HG02623 (cell line): ENCODE results near the gene RNF169.
A peak's percentile ranks its signal among the peaks of the same experiment; 100 is the strongest.
"Not testable (repeated sequence)": the region's sequence is repeated elsewhere in the genome, so short reads cannot be mapped to it uniquely, and the experiment has no call there.

ENCODE experiments used
- ATAC-seq: cut with Tn5 transposase; IDR thresholded peaks from one replicate; pipeline ENCODE4 v1.9.1; 2021; ENCODE audit warnings: moderate library complexity; ENCODE audit not compliant: unreplicated experiment

RNF169 gene

DNA sequence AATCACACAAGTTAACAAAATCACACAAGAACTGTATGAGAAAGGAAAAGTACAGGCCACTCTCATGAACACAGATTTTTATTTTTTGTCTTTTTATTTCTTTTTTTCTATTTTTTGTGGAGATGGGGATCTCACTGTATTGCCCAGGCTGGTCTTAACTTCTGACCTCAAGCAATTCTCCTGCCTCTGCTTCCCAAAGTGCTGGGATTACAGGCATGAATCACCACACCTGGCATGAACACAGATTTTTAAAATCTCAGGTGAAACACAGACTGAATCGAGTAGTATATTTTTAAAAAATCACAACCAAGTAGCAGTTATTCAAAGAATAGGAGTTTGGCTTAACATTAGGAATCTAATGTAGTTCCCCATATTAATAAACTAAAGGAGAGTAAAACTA, 18.3 kb downstream of the RNF169 start:
- no peak for ATAC-seq

DNA sequence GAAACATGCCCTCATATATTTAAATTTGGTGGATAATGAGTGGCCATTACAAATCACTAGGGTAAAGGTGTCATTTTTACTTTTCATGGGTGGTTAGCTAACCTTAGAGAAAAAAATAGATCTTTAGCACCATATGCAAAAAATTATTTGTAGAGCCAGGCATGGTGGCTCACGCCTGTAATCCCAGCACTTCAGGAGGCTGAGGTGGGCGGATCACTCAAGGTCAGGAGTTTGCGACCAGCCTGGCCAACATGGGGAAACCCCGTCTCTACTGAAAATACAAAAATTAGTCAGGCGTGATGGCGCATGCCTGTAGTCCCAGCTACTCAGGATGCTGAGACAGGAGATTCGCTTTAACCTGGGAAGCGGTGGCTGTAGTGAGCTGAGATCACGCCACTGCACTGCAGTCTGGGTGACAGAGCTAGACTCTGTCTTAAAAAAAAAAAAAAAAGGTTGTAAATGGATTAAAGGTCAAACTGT, 19.6 kb downstream of the RNF169 start:
- not testable (repeated sequence) for ATAC-seq

DNA sequence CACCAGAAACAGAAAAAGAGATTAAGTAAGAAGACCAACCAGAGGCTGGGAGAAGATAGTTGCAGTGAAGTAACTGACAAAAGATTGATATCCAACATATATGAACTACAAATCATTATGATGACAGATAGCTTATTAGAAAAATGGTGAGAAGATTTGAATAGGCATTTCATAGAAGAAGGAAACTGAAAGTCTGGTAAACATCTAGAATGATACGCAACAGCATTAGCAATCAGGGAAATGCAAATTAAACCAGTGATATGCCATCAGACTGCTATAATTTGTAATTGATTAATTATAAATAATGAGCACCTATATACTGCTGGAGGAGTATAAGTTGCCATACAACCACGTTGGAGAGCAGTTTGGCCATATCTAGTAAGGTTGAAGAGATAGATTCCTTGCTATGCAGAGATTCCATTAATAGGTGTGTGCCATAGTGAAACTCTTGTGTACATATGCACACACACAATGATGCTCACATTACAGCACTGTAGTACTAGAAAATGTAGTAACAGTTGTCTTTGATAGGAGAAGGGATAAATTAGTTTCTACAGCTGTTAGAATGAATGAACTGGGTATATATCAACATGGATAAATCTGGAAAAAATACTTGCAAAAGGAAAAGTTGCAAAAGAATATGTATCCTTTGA, 20.5 kb downstream of the RNF169 start:
- ATAC-seq = no peak

DNA sequence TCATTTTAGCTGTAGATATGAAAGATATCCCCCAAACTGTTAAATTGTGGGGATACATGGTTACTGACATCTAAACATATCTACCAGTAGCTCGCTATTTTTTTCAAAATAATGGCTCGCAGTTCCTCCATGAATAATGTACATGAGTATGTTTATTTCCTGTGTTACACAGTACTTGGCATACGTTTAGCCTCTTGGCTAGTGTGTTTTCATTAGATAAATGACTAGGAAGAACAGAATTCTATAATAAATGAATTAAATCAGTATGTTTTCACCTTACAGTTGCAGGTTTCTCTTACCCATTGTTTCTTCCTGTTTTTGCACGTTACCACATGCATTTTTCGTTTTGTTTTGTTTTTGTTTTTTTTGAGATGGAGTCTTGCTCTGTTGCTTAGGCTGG, 21.8 kb downstream of the RNF169 start:
- ATAC-seq = no peak

DNA sequence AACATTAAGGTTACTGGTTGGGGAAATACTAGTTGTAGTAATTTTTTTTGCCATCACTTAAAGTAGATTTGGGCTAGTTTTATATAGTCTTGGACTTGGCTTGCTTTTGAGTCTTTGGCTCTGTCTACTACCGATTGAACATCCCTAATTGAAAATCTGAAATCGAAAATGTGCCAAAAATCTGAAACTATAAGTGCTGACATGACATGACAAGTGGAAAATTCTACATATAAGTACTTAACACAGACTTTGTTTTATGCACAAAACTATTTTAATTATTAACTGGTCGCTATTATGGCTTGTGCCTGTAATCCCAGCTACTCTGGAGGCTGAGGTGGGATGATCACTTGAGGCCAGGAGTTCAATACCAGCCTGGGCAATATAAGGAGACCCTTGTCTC, 22.5 kb downstream of the RNF169 start:
- ATAC-seq = no peak

DNA sequence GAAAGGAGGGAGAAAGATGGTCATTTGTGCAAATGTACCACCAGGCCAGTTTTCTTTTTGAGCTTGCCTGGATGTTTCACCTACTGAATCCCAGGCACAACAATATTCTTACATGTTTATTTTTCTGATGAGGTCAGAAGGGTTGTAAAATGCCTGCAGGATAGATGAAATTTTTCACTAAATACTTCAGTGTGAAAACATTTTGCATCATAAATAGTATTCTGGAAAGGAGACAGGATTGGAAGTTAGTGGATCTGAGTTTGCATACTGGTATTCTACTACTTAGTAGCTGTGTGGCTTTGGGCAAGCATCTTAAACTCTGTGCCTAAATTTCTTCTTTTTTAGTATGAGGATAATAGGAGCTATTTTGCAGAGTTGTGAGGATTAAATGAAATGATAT, 24.8 kb downstream of the RNF169 start:
- no peak for ATAC-seq

DNA sequence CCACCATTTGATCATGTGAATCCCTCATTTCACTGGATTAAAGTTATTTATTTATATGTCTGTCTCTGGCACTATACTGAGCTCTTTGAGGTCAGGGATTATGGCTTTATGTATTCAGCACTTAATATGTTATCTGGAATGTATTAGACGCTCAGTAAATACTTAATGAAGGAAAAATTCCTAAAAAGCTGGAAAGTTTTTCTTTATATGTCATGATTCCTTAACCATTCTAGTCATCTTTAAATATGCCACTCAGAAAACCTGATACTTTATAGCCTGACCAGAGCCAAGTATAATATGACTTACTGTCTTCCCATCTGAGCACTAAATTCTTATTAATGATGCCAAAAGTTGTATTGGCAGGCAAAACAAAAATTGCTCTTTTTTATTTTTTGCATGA, 27.1 kb downstream of the RNF169 start:
- no peak for ATAC-seq

DNA sequence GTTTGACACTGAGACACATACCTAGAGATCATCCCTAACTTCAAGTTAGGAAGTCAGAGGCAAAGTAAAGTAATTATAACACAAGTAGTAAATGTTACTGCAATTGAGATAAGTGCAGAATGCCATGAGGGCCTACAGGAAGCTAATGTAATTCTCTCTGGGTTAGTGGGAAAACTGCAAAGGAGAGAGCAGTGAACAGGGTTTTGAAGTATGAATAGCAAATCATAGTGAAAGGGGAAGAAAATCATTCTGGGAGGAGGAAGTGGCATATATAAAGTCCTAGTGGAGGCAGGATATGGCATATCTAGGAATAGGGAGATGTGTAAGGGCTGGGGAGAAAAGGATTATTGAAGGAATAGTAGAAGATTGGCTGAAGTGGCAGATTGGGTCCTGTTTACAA, 27.9 kb downstream of the RNF169 start:
- no peak for ATAC-seq

DNA sequence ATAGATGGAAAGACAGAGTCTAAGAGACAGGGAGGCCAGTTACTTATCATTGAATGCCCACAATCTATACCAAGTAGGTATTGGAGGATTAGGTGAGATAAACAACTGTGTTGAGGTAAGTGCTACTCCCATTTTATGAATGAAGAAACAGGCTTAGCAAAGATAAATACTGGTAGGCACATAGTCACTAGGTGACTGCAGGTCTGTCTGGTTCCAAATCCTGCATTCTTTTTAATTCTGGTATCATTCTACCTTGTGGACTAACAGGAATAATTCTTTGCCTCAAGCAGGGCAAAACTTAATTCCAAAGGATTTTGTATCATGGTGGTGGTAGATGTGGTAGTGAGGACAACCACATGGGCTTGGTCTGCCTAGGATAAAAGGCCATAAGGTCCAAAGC, 28.4 kb downstream of the RNF169 start:
- ATAC-seq = no peak

DNA sequence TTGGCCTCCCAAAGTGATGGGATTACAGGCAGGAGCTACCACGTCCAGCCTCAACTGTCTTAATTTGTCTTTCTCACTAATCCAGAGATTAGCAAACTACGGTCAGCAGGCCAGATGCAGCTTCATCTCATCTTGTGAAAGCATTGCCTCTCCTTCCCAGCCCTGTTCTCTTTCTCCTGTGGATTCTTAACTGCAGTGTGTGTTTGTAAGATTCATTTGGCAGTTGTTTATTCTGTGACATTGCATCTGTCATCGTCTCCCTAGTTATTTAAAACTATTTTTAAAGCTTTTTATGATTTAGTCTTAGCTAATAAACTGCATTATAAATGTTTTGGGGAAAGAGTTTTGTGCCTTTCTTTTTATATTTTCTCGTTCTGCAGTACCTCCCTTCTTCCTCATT, 29.2 kb downstream of the RNF169 start:
- no peak for ATAC-seq

DNA sequence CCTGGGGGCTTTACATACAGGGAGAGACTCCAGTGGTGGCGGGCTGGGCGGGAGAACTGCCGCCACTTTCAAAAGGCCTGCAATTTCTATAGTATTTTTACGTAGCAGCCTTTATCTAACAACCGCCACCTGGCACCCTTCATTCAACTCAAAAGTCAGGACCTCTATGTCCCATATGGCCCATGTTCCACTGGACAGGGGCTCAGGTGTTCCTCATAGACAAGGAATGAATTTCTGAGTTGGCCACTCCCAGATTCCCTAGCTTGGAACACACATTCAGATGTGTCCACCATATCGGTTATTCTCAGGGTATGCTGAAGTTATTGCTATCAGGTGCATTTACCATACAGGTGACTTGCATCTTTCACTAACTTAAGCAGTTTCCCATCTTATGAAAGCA, 29.9 kb downstream of the RNF169 start:
- ATAC-seq = no peak

DNA sequence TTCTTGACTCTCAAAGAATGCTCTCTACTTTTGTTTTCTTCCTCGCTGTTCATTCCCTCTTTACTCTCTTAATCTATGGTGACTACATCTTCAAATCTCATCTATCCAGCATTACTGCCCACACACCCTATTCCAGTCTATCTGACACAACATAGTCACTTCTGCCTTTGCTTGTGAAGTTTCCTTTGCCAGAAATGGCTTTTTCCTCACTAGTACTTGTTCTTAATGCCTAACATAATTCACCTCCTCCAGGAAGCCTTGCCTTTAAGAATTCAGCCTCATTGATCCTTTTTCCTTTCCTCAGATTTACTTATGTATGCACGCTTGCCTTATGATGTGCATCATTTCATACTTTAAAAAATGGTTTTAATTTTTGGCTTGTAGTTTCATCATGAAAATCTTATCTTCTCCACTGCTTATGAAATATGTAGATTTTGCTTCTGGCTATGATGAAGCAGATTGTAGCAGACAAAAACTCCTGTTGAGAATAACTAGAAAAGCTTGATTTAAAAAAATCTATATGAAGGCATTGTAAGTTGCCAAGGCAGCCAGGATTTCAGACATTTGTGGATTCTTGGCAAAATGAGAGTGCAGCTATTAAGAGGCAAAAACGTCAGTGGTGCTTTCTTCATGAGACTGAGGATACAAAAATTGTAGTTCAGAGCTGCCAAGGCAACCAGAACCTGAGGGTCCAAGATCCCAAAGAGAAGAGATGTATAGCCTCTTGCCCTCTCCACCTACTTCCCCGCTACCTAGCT, 31.8 kb downstream of the RNF169 start:
- no peak for ATAC-seq

DNA sequence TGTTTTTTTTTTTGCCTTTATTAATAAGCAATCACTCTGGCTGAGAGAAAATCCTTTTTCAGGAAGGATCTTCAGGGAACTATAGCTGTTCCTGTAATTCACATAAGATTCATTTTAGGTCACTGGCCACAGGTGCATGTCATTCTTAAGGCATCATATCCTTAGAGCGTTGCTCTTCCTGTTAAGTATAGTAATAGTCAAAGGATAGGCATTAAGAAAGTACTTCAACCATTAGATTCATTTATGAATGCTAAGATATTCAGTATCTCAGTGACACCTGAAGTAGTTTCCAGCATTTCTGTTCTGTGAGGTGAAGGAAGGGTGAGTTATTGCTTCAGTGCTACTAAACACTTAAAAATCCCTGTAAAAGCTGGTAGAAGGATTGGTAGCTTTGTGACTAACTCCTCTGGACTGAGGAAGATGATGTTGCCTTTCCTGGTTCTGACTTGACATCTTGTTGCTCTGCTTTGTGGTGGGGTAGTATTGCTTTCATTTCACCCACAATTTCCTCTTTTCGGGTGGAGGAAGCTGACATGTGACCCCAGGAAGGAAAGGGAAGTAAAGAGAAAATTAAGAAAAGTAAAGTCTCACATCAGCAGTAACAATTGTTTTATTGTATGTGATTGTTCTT, 34.7 kb downstream of the RNF169 start:
- ATAC-seq = peak; percentile 73

DNA sequence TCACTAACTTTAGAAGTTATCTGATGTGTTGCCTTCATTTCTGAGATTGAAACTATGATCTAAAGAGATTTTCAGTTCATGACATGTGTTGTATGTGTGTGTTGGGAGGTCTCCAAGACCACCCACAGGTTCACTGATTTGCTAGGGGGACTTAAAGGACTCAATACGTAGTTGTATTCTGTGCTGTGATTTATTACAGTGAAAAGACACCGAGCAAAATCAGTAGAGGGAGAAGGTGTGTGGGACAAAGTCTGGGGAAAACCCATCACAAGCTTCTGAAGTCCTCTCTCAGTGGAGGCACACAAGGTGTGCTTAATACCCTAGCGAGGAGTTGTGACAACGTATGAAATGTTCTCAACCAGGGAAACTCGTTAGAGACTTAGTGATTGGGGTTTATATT, 35.6 kb downstream of the RNF169 start:
- ATAC-seq = no peak

DNA sequence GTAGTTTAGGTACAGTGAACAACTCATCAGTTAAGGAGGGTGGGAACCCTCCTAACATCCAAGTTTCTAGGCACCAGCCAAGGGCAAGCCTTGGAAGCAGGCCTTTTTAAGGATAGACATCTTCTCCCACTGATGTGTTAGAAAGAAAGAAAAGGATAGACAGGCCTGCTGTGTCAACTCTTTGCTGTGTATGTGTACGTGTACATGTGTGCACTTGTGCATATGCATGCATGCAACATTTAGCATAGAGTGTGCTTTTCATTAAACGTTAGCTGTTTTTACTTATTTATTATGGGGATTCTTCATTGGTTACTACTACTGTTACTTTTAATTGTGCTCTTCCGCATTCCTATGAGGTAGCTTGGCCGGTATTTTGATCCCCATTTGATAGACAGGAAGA, 36.1 kb downstream of the RNF169 start:
- no peak for ATAC-seq

DNA sequence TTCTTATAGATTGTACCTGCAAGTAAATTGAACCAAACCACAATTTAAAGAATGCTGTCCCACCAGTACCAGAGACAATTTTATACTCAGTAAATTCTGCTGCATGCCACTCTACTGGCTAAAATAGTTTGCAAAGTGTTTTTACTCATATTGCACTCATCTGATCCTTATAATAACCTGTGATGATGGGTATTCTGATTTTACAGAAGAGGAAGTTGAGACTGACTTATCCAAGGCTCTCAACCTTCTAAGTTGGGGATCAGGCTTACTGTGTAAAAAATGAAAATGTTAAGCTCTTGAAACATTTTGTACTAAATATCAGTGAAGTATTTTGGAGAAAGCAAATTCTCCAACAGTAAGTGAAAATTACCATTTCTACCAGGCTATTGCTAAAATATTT, 37.9 kb downstream of the RNF169 start:
- no peak for ATAC-seq

DNA sequence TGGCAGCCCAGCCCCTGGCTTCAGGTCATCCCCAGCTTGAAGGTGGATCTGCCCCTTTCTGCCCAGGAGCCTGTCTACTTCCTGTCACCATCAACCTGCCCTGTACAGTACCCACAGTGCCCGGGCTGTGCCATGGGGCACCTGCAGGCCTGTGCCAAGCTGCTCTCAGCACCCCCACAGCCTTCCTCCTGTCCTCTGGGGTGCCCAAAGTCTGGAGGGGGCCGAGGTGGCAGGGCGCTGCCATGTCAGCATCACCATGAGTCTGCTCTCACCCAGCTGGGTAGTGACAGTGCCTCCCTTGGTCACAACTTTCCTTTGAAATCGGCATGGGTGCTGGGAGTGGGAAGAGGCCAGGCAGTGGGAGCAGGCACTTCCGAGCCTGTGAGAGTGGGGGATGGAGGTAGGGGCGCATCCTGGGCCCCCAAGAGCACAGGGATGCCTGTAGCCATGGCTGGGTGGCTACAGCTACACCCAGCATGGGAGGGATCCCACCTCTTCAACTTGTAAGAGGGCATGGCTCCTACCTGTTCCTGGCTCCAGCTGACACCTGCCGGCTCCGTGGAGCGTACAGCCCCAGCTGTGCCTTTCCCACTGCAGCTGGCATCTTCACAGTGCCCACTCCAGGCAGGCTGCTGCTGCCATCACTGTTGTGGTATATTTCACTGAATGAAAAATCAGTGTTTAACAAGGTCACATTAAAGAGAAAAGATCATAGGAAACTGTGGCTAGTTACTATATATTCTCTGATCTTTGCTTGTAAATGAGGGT, 42.9 kb downstream of the RNF169 start:
- ATAC-seq = no peak

DNA sequence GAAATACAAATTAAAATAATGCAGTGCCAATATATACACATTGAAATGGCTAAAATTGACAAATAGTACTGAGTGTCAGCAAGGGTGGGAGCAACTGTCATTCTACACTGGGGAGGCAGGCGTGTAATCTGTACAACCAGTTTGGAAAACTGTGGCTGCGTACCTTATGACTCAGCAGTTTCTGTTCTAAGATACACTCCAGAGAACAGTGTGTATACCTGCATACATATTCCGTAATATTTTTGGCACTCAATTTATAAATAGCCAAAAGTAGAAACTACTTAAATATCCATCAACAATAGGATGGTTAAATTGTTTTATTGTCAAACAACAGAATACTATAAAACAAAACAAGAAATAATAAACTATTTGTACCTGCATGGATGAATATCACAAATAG, 57.6 kb downstream of the RNF169 start:
- no peak for ATAC-seq

DNA sequence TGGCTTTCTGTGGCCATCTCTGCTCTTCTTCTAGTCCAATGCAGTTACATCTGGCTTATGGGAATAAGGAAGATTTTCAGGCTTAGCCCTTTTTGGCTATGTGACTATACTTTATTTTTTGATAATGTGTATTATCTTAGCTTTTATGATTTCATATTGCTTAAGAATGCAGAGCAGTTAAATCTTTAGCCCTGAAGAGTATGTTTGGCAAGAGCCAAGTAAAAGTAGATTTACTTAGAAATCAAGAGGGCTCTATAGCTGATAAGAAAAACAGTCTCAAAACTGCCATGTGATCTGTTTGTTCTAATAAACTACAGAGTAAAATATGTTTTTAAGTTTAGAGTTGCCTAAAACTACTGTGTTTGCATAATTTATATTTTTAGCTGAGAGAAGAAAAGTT, 61.2 kb downstream of the RNF169 start:
- ATAC-seq = no peak

DNA sequence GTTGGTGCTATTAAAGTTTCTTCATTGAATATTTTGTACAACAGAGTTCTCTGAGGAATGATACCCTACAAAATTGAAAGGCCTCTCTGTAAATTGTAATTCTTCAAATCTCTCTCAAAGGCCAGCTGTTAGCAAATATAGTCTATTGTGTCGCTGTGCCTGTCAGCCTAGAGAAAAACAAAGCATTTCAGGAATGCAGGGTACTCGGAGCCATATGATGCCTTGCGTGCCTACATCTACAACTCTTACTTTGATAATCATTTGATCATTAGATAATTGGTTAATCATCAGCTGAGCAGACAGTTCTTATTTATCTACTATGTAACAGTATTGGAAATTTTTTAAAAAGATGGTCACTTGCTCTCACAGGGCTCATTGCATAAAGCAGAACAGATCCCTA, 67.3 kb downstream of the RNF169 start:
- ATAC-seq = no peak

DNA sequence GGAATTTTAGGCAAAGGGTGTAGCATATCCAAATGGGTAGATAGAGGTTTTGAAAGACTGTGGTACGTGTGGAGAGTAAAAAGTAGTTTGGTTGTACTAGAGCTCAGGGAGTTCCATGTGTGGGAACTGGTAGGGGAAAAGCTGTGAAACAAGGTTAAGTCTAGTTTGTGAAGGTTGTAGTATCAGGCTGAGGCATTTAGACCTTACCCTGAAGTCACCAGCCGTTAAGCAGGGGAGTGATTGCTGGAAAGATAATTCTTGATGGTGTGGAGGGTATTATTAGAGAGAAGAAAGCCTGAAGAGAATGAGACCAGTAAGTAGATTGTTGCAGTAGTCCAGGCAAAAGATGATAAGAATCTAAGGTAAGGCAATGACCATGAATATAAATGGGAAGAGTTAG, 68.0 kb downstream of the RNF169 start:
- no peak for ATAC-seq
